K562 (cell line): Measurements from ENCODE around the gene ANO8. TPM values are rescaled to one million over a fixed set of nuclear protein-coding genes. Genes with fewer than 3 reads are reported as not detected.

Experiments
- ADNP ChIP-seq: fragments of 200-800 bp; sonication (Bioruptor generic); IDR thresholded peaks from 2 replicates; pipeline ENCODE4 v1.6.1; 2016; ENCODE audit warnings: missing genetic modification characterization, missing compliant biosample characterization
- C11orf30 ChIP-seq: fragments of 450-650 bp; IDR thresholded peaks from 2 replicates; pipeline ENCODE4 v1.6.1; 2016; ENCODE audit warnings: low read depth, mild to moderate bottlenecking
- CREM ChIP-seq: IDR thresholded peaks from 2 replicates; pipeline ENCODE4 v1.6.1; 2014; ENCODE audit warnings: antibody characterized with exemption, low read depth
- ELF1 ChIP-seq: fragments of 200-800 bp; sonication (Bioruptor generic); IDR thresholded peaks from 2 replicates; pipeline ENCODE4 v1.6.1; 2016; ENCODE audit warnings: missing genetic modification characterization, missing compliant biosample characterization
- FOXA3 ChIP-seq, 2 experiments: fragments of 450-650 bp in 1 of 2; sonication (generic) in 1 of 2; formaldehyde crosslinking; IDR thresholded peaks in 1 of 2; conservative IDR thresholded peaks in 1 of 2; 2 replicates each; pipeline versions ENCODE4 v1.4.0 to v1.8.0; 2020 to 2022; ENCODE audit warnings: mild to moderate bottlenecking in 2 of 2, missing genetic modification reagents in 1 of 2
- HEY1 ChIP-seq: fragments of 250-450 bp; sonication (Bioruptor Pico); IDR thresholded peaks from 2 replicates; pipeline ENCODE4 v1.5.0; 2020; ENCODE audit warnings: mild to moderate bottlenecking, moderate library complexity, borderline replicate concordance
- JUND ChIP-seq, 2 experiments: IDR thresholded peaks; 2 replicates in 1 of 2; 3 replicates in 1 of 2; pipeline ENCODE4 v1.6.1; 2011; ENCODE audit warnings: borderline replicate concordance in 2 of 2, low read depth in 2 of 2, low read length in 2 of 2, improper control_type of control experiment in 1 of 2, missing biosample characterization in 1 of 2, missing genetic modification characterization in 1 of 2, missing genetic modification reagents in 1 of 2
- TAF1 ChIP-seq: IDR thresholded peaks from 2 replicates; pipeline ENCODE4 v1.6.1; 2011; ENCODE audit warnings: mild to moderate bottlenecking, low read length, moderate library complexity; ENCODE audit not compliant: insufficient read depth, control insufficient read depth, severe bottlenecking; ENCODE audit errors: extremely low read depth
- TBL1XR1 ChIP-seq, 2 experiments: IDR thresholded peaks; 2 replicates each; pipeline ENCODE4 v1.6.1; 2012; ENCODE audit warnings: improper control_type of control experiment in 2 of 2, low read length in 2 of 2, mild to moderate bottlenecking in 1 of 2
- USF1 ChIP-seq: sonication (generic); formaldehyde crosslinking; IDR thresholded peaks from 2 replicates; pipeline ENCODE4 v1.9.0; 2022; ENCODE audit warnings: mild to moderate bottlenecking, missing genetic modification reagents
- XRCC5 ChIP-seq: fragments of 200-400 bp; formaldehyde crosslinking; IDR thresholded peaks from 2 replicates; pipeline ENCODE4 v1.6.1; 2017; ENCODE audit warnings: low read depth, mild to moderate bottlenecking, low read length
- ZBTB43 ChIP-seq: sonication (generic); formaldehyde crosslinking; IDR thresholded peaks from 2 replicates; pipeline ENCODE4 v1.8.0; 2023; ENCODE audit warnings: mild to moderate bottlenecking, missing genetic modification reagents
- polyA plus RNA-seq, 8 experiments: library from polyadenylated mRNA; depleted of rRNA in 4 of 8; stranded (reverse) in 5 of 8; unstranded in 3 of 8; fragments of >200 nt; fragmentation: Nextera tagmentation in 2 of 8; fragmentation: Illumina TruSeq in 1 of 8; extraction: Ambion mirVana in 2 of 8; extraction: Trizol in 1 of 8; gene quantifications; 2 replicates each; pipeline versions ENCODE4 v1.2.1 to v1.2.3, GENCODE V29; 2011 to 2014; ENCODE audit warnings: inconsistent platforms in 1 of 8, missing spikeins in 1 of 8
- total RNA-seq, 7 experiments: library from RNA; depleted of rRNA in 6 of 7; stranded (reverse); fragments of >200 nt in 6 of 7; fragmentation: Illumina TruSeq in 2 of 7; extraction: Trizol in 2 of 7; gene quantifications; 2 replicates each; pipeline versions ENCODE4 v1.2.1 to v1.2.3, GENCODE V29; 2011 to 2021; ENCODE audit warnings: low replicate concordance in 1 of 7
- TF ChIP-seq, protein P1 (sequence below): fragments of 450-650 bp; formaldehyde crosslinking; conservative IDR thresholded peaks from 2 replicates; pipeline ENCODE4 v1.4.0; 2022; ENCODE audit warnings: mild to moderate bottlenecking, missing genetic modification characterization
- TF ChIP-seq, protein P2 (sequence below): sonication (generic); formaldehyde crosslinking; IDR thresholded peaks from 2 replicates; pipeline ENCODE4 v1.8.1; 2023; ENCODE audit warnings: mild to moderate bottlenecking, missing genetic modification reagents, moderate library complexity
- TF ChIP-seq, protein P3 (sequence below): fragments of 250-450 bp; sonication (Bioruptor Pico); IDR thresholded peaks from 2 replicates; pipeline ENCODE4 v1.8.0; 2022; ENCODE audit warnings: moderate library complexity, mild to moderate bottlenecking, inconsistent platforms
- TF ChIP-seq, protein P4 (sequence below): fragments of 150-350 bp; conservative IDR thresholded peaks from 2 replicates; pipeline ENCODE4 v1.6.1; 2014; ENCODE audit warnings: low read length

The ANO8 gene
- total and polyA plus RNA-seq, 9 of the 15 experiments (the other 6 are each of a cell fraction or from before 2014, with no cell fraction given), result 0.07 to 7.6 (median 2.3) TPM; not detected in 1

DNA sequence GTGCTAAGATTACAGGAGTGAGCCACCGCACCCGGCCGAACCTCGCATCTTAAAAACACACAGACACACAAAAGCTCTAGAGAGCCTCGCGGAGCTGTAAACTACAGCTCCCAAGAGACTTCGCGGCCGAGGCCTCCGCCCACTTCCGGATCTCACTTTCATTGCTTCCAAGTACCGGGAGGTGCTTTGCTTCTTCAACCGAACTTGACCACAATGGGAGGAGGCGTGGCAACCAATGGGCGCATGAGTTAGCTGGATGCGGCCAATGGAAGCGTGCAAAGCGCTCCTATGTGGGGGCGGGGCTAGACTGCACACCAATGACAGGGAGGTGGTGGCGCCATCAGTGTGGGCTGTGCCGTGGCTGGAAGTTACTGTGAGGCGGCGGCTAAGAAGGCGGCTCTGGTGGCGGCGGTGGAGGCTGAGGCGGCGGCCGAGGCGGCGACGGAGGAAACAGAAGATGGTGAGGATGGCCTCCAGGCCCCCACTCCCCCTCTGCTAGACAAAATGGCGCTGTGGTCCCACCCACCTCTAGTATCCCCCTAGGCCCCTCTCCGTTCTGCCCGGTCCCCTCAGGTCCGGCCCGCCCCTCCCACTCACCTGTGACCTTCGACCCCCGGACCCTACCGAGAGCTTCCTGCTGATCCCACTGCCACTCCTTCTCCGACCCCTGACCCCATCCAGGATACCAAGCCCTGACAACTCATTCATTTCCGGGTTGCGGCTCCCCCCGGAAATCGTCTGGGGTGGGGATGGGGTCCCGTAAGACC lies 25.3 kb downstream of the ANO8 start, which contains the start of gene DDA1 (continued):
- TF ChIP-seq, protein P1, sequence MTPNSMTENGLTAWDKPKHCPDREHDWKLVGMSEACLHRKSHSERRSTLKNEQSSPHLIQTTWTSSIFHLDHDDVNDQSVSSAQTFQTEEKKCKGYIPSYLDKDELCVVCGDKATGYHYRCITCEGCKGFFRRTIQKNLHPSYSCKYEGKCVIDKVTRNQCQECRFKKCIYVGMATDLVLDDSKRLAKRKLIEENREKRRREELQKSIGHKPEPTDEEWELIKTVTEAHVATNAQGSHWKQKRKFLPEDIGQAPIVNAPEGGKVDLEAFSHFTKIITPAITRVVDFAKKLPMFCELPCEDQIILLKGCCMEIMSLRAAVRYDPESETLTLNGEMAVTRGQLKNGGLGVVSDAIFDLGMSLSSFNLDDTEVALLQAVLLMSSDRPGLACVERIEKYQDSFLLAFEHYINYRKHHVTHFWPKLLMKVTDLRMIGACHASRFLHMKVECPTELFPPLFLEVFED (CRISPR knock-in tag), result no peak
- TF ChIP-seq, protein P2, sequence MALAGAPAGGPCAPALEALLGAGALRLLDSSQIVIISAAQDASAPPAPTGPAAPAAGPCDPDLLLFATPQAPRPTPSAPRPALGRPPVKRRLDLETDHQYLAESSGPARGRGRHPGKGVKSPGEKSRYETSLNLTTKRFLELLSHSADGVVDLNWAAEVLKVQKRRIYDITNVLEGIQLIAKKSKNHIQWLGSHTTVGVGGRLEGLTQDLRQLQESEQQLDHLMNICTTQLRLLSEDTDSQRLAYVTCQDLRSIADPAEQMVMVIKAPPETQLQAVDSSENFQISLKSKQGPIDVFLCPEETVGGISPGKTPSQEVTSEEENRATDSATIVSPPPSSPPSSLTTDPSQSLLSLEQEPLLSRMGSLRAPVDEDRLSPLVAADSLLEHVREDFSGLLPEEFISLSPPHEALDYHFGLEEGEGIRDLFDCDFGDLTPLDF, result no peak
- TF ChIP-seq, protein P3, sequence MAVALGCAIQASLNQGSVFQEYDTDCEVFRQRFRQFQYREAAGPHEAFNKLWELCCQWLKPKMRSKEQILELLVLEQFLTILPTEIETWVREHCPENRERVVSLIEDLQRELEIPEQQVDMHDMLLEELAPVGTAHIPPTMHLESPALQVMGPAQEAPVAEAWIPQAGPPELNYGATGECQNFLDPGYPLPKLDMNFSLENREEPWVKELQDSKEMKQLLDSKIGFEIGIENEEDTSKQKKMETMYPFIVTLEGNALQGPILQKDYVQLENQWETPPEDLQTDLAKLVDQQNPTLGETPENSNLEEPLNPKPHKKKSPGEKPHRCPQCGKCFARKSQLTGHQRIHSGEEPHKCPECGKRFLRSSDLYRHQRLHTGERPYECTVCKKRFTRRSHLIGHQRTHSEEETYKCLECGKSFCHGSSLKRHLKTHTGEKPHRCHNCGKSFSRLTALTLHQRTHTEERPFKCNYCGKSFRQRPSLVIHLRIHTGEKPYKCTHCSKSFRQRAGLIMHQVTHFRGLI (CRISPR knock-in tag), result no peak
- peak; percentile 95; the same call in 1 of the 2 replicates for TF ChIP-seq ADNP
- TF ChIP-seq CREM, result peak; percentile 85
- TF ChIP-seq FOXA3 (CRISPR knock-in tag; conservative IDR thresholded peaks at IDR 0.05 in 1 of 2, IDR thresholded peaks at IDR 0.05 in 1 of 2), result peak in 1 of 2 experiments; percentile 37; a peak in 1 of 4 replicates
- TF ChIP-seq HEY1 (CRISPR knock-in tag), result no peak
- peak; percentile 93 for TF ChIP-seq ELF1 (tag)
- 0 out of 2 replicates have a peak, but pooled peaks have one; percentile 5 for TF ChIP-seq USF1 (CRISPR knock-in tag)
- peak; percentile 47; the same call in 1 of the 2 replicates for TF ChIP-seq XRCC5
- peak; percentile 87 for TF ChIP-seq C11orf30
- no peak for TF ChIP-seq JUND (IDR thresholded peaks at IDR 0.05; ENCODE audit: borderline replicate concordance, low read depth, low read length)
- peak; percentile 11; the same call in 1 of the 3 replicates for TF ChIP-seq JUND (tag; IDR thresholded peaks at IDR 0.05; ENCODE audit: borderline replicate concordance, low read depth, low read length)
- TF ChIP-seq TBL1XR1 (IDR thresholded peaks at IDR 0.05; ENCODE audit: low read length in 2 of 2), result peak in 1 of 2 experiments; percentile 66; a peak in 1 of 4 replicates
- peak; percentile 69 for TF ChIP-seq TAF1
- TF ChIP-seq, protein P4, sequence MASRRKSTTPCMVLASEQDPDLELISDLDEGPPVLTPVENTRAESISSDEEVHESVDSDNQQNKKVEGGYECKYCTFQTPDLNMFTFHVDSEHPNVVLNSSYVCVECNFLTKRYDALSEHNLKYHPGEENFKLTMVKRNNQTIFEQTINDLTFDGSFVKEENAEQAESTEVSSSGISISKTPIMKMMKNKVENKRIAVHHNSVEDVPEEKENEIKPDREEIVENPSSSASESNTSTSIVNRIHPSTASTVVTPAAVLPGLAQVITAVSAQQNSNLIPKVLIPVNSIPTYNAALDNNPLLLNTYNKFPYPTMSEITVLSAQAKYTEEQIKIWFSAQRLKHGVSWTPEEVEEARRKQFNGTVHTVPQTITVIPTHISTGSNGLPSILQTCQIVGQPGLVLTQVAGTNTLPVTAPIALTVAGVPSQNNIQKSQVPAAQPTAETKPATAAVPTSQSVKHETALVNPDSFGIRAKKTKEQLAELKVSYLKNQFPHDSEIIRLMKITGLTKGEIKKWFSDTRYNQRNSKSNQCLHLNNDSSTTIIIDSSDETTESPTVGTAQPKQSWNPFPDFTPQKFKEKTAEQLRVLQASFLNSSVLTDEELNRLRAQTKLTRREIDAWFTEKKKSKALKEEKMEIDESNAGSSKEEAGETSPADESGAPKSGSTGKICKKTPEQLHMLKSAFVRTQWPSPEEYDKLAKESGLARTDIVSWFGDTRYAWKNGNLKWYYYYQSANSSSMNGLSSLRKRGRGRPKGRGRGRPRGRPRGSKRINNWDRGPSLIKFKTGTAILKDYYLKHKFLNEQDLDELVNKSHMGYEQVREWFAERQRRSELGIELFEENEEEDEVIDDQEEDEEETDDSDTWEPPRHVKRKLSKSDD, result no peak
- TF ChIP-seq ZBTB43, result 0 out of 2 replicates have a peak, but pooled peaks have one; percentile 61
